HepG2 (cell line): ENCODE results near the gene EFNA4. TPM values are rescaled to one million over a fixed set of nuclear protein-coding genes. Genes with fewer than 3 reads are reported as not detected.

Experiments used
- ATAC-seq: fragments of 200-7000 bp; cut with Tn5 transposase; 3 replicates; pipeline ENCODE4 v1.9.1; 2020; ENCODE audit warnings: mild to moderate bottlenecking, moderate library complexity
- BruUV-seq: library from RNA; stranded (reverse); fragments of 400-500 nt; replicated peaks from 2 replicates; lab custom pipeline; 2021; lab: Mats Ljungman, UMichigan
- CTCF ChIA-PET: fragments of 300-600 bp; formaldehyde crosslinking; extraction: SDS; loops from one replicate; lab custom pipeline; 2021; ENCODE audit warnings: low total read pairs, inconsistent platforms, low intra/inter-chr PET ratio; lab: Yijun Ruan, JAX
- POLR2A ChIA-PET: fragments of 350-600 bp; sonication (Branson Sonifier 250); formaldehyde crosslinking; loops from one replicate; lab custom pipeline; 2020; ENCODE audit warnings: antibody characterized with exemption, inconsistent platforms; lab: Yijun Ruan, JAX
- DNase-seq: peaks from one replicate; pipeline ENCODE4 v3.0.0-alpha.2; 2015; ENCODE audit warnings: low spot score
- FAIRE-seq: peaks from 3 replicates; lab custom pipeline; 2011; peaks lifted over from hg19 to GRCh38; lab: Jason Lieb, UNC
- H2AFZ ChIP-seq: one replicate; pipeline ENCODE4 v1.6.1; 2011; ENCODE audit warnings: low read length, inconsistent platforms
- H3K27ac ChIP-seq: fragments of 300-600 bp; 3 replicates; pipeline ENCODE4 v1.8.0; 2011; ENCODE audit warnings: mixed run types, mild to moderate bottlenecking, mixed read lengths, low read length, inconsistent platforms; ENCODE audit not compliant: insufficient read depth; ENCODE audit errors: extremely low read length
- H3K27me3 ChIP-seq, 2 experiments: fragments of 200-600 bp in 1 of 2; 2 replicates in 1 of 2; 3 replicates in 1 of 2; pipeline versions ENCODE4 v1.6.0 to v1.8.0; 2011; ENCODE audit warnings: low read length in 2 of 2, mild to moderate bottlenecking in 2 of 2, moderate library complexity in 2 of 2, inconsistent platforms in 1 of 2; ENCODE audit not compliant: insufficient read depth in 2 of 2, control insufficient read depth in 1 of 2
- H3K36me3 ChIP-seq, 2 experiments: fragments of 200-600 bp in 1 of 2; replicated peaks in 1 of 2; 2 replicates in 1 of 2; 3 replicates in 1 of 2; pipeline versions ENCODE4 v1.5.1 to v1.8.0; 2011; ENCODE audit warnings: low read length in 2 of 2, inconsistent platforms in 1 of 2; ENCODE audit not compliant: insufficient read depth in 2 of 2, control insufficient read depth in 1 of 2
- H3K4me1 ChIP-seq: 2 replicates; pipeline ENCODE4 v1.5.1; 2012; ENCODE audit warnings: low read length, inconsistent platforms; ENCODE audit not compliant: insufficient read depth
- H3K4me2 ChIP-seq: 2 replicates; pipeline ENCODE4 v1.6.0; 2011; ENCODE audit warnings: low read depth, low read length, inconsistent platforms
- H3K4me3 ChIP-seq, 3 experiments: fragments of 200-600 bp in 1 of 3; sonication (generic), shearing (Covaris generic) in 1 of 3; replicated peaks in 1 of 3; 2 replicates each; pipeline ENCODE4 v1.5.1; 2011 to 2016; ENCODE audit warnings: low read length in 3 of 3, inconsistent platforms in 2 of 3, low read depth in 2 of 3, mild to moderate bottlenecking in 2 of 3, control low read depth in 1 of 3, mixed read lengths in 1 of 3; ENCODE audit not compliant: insufficient read depth in 1 of 3
- H3K79me2 ChIP-seq: one replicate; pipeline ENCODE4 v1.6.1; 2011; ENCODE audit warnings: low read length, inconsistent platforms; ENCODE audit not compliant: insufficient read depth
- H3K9ac ChIP-seq: 2 replicates; pipeline ENCODE4 v1.6.0; 2011; ENCODE audit warnings: mild to moderate bottlenecking, low read depth, low read length, inconsistent platforms; ENCODE audit not compliant: insufficient read depth
- H3K9me3 ChIP-seq: 2 replicates; pipeline ENCODE4 v1.5.1; 2012; ENCODE audit warnings: mild to moderate bottlenecking, low read length
- H4K20me1 ChIP-seq: 2 replicates; pipeline ENCODE4 v1.6.0; 2011; ENCODE audit warnings: inconsistent platforms, mild to moderate bottlenecking, low read length, moderate library complexity; ENCODE audit not compliant: insufficient read depth
- ATAD3A ChIP-seq: sonication (generic); formaldehyde crosslinking; IDR thresholded peaks from 2 replicates; pipeline ENCODE4 v1.4.0; 2020; ENCODE audit warnings: missing genetic modification reagents
- CERS6 ChIP-seq: sonication (generic); formaldehyde crosslinking; IDR thresholded peaks from 2 replicates; pipeline ENCODE4 v1.5.0; 2020; ENCODE audit warnings: missing genetic modification reagents
- FOXK2 ChIP-seq: fragments of 450-650 bp; IDR thresholded peaks from 2 replicates; pipeline ENCODE4 v1.6.1; 2016
- HOXA7 ChIP-seq: sonication (generic); formaldehyde crosslinking; IDR thresholded peaks from 2 replicates; pipeline ENCODE4 v1.8.1; 2022; ENCODE audit warnings: mild to moderate bottlenecking, missing genetic modification reagents, moderate library complexity
- PRMT3 ChIP-seq: sonication (generic); formaldehyde crosslinking; IDR thresholded peaks from 2 replicates; pipeline ENCODE4 v1.8.1; 2022; ENCODE audit warnings: low read depth, mild to moderate bottlenecking, moderate library complexity, missing genetic modification reagents, borderline replicate concordance
- SP4 ChIP-seq: sonication (generic); formaldehyde crosslinking; IDR thresholded peaks from 2 replicates; pipeline ENCODE4 v1.8.1; 2023; ENCODE audit warnings: mild to moderate bottlenecking, missing genetic modification reagents
- TARDBP ChIP-seq: sonication (generic); formaldehyde crosslinking; IDR thresholded peaks from 2 replicates; pipeline ENCODE4 v1.8.0; 2022; ENCODE audit warnings: mild to moderate bottlenecking, missing genetic modification reagents
- TOPORS ChIP-seq: sonication (generic); formaldehyde crosslinking; IDR thresholded peaks from 2 replicates; pipeline ENCODE4 v1.8.0; 2023; ENCODE audit warnings: mild to moderate bottlenecking, missing genetic modification reagents
- ZFP41 ChIP-seq: sonication (generic); formaldehyde crosslinking; IDR thresholded peaks from 2 replicates; pipeline ENCODE4 v1.4.0; 2020; ENCODE audit warnings: mild to moderate bottlenecking, missing genetic modification reagents, borderline replicate concordance
- ZNF326 ChIP-seq: sonication (generic); formaldehyde crosslinking; IDR thresholded peaks from 2 replicates; pipeline ENCODE4 v1.4.0; 2020; ENCODE audit warnings: missing genetic modification reagents, borderline replicate concordance
- ZNF570 ChIP-seq: sonication (generic); formaldehyde crosslinking; IDR thresholded peaks from 2 replicates; pipeline ENCODE4 v1.4.0; 2020; ENCODE audit warnings: mild to moderate bottlenecking, missing genetic modification reagents, borderline replicate concordance
- ZNF577 ChIP-seq: sonication (generic); formaldehyde crosslinking; IDR thresholded peaks from 2 replicates; pipeline ENCODE4 v1.4.0; 2020; ENCODE audit warnings: mild to moderate bottlenecking, low read depth, missing genetic modification reagents, borderline replicate concordance
- ZNF639 ChIP-seq: conservative IDR thresholded peaks from 2 replicates; pipeline ENCODE4 v1.6.1; 2018; ENCODE audit warnings: missing genetic modification reagents
- ZNF772 ChIP-seq: sonication (generic); formaldehyde crosslinking; IDR thresholded peaks from 2 replicates; pipeline ENCODE4 v1.5.0; 2020; ENCODE audit warnings: mild to moderate bottlenecking, missing genetic modification reagents
- WGBS: methylation state at CpG from one replicate; pipeline ENCODE4 v1.1.6; 2017; ENCODE audit warnings: low lambda C conversion rate; 5-methylcytosine and 5-hydroxymethylcytosine counted together
- in situ Hi-C: cut with HindIII; loops from 2 replicates; pipeline ENCODE4 v1.10.0; 2017; ENCODE audit warnings: low pct_unique_long_range_greater_than_20kb; ENCODE audit not compliant: extremely low pct_ligation_motif_present
- intact Hi-C: fragments of 100-400 bp; cut with micrococcal nuclease; formaldehyde crosslinking; loops from one replicate; pipeline ENCODE4 v1.10.0; 2022; ENCODE audit not compliant: unreplicated experiment
- polyA plus RNA-seq, 8 experiments: library from polyadenylated mRNA; depleted of rRNA in 3 of 8; stranded (reverse) in 7 of 8; unstranded in 1 of 8; fragments of >200 nt; fragmentation: Illumina TruSeq in 4 of 8; extraction: Trizol in 4 of 8; gene quantifications; 2 replicates each; pipeline versions ENCODE4 v1.2.1 to v1.2.3, GENCODE V29; 2011 to 2016; ENCODE audit warnings: low read depth in 4 of 8, missing spikeins in 1 of 8, mixed read lengths in 1 of 8; ENCODE audit not compliant: insufficient read depth in 1 of 8
- total RNA-seq, 5 experiments: library from RNA; depleted of rRNA; stranded (reverse); fragments of >200 nt; fragmentation: Illumina TruSeq; extraction: Trizol; gene quantifications; 2 replicates each; pipeline ENCODE4 v1.2.3, GENCODE V29; 2016; ENCODE audit warnings: low read depth in 1 of 5
- TF ChIP-seq, protein P1 (sequence below): sonication (generic); formaldehyde crosslinking; IDR thresholded peaks from 2 replicates; pipeline ENCODE4 v1.8.0; 2022; ENCODE audit warnings: mild to moderate bottlenecking, missing genetic modification reagents, moderate library complexity
- TF ChIP-seq, protein P2 (sequence below): sonication (generic); formaldehyde crosslinking; IDR thresholded peaks from 2 replicates; pipeline ENCODE4 v1.5.0; 2020; ENCODE audit warnings: missing genetic modification reagents, mild to moderate bottlenecking, borderline replicate concordance

Gene EFNA4
- total and polyA plus RNA-seq, 2 of the 13 experiments (the other 11 are each of a cell fraction or from before 2014, with no cell fraction given): 12.0 to 17.2 TPM

DNA sequence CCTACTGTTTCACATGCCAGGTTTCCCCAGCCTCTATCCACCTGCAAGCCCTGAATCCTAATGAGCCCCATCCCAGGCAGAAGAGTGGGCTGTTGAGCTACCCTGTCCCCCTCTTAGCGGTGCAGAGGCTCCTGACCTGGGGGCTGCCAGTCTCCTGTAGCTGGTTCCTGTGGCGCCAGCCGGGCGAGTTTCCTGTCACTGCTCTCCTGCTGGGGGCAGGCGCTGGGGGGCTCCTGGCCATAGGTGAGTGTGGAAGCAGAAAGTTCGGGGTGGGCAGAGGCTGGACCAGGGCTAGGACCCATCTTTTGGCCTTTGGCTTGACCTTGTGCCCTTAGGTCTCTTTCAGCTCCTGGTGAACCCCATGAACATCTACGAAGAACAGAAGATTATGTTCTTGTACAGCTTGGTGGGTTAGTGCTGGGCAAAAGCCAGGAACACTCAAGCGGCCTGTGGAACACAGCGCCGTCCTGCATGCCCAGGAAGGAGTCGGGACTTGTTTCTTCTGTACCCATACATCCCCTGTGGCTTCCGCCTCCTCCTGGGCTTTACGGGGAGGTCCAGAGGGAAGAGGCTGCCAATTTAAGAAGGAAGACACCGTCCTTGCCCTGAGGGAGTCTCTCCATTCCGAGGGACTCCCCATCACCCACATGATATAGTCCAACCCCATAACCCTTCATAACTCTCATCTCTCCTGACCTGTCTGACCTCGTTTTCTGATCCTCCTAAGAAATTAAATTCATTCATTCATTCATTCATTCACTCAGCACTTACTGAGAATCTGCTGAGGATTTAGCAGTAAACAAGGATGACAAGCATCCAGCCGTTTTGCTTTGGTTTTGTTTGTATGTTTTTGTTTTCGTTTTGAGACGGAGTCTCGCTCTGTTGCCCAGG lies 29.0 kb upstream of the EFNA4 start (continued):
- no peak for TF ChIP-seq ZNF639

DNA sequence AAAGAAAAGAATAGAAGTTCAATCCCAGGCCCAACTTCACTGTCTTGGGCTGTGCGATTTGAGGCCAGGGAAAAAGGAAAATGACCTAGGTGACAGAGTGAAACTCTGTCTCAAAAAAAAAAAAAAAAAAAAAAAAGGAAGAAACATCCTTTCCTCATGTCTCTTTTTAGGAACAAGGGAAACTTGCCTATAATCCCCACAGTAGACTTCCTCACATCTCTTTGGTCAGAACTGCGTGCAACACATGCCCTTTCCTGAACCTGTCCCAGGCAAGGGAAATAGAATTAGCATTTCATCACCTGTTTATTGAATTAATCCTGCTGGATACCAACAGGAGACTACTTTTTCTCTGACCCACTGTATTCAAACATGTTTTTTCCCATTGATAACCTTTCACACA lies 27.6 kb upstream of the EFNA4 start:
- Histone ChIP-seq H4K20me1 (no peaks in the 10 kb centered on the region), H3K9ac (no peak overlapping the region), H3K4me1 (peaks cover 24% of the 10 kb centered on the region), H3K27ac (no peak overlapping the region), H3K4me3 (no peak overlapping the region), H3K36me3 (no peaks in the 10 kb centered on the region), H3K4me2 (no peak overlapping the region), H2AFZ (no peak overlapping the region), H3K9me3 (no peaks in the 10 kb centered on the region), H3K79me2 (no peaks in the 10 kb centered on the region), H3K27me3 (peaks cover 9 to 53% of the 10 kb centered on the region in 2 experiments)
- in situ Hi-C loops (no loop called here), intact Hi-C loops (no loop called here)
- BruUV-seq: no TSS peak
- ATAC-seq (no peak), FAIRE-seq (no peak), DNase-seq (no peak)
- ChIA-PET POLR2A (no interaction called here), CTCF (no interaction called here)
- WGBS: 52% methylated on average over 2 of the region's 2 CpGs
- TF ChIP-seq HOXA7 (CRISPR knock-in tag): no peak
- TF ChIP-seq ZNF577: no peak
- no peak for TF ChIP-seq TARDBP (CRISPR knock-in tag)
- no peak for TF ChIP-seq CERS6
- no peak for TF ChIP-seq PRMT3
- TF ChIP-seq, protein P1, sequence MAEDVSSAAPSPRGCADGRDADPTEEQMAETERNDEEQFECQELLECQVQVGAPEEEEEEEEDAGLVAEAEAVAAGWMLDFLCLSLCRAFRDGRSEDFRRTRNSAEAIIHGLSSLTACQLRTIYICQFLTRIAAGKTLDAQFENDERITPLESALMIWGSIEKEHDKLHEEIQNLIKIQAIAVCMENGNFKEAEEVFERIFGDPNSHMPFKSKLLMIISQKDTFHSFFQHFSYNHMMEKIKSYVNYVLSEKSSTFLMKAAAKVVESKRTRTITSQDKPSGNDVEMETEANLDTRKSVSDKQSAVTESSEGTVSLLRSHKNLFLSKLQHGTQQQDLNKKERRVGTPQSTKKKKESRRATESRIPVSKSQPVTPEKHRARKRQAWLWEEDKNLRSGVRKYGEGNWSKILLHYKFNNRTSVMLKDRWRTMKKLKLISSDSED (CRISPR knock-in tag): no peak
- no peak for TF ChIP-seq ZNF326 (CRISPR knock-in tag)
- no peak for TF ChIP-seq ZFP41
- TF ChIP-seq FOXK2: no peak
- TF ChIP-seq, protein P2, sequence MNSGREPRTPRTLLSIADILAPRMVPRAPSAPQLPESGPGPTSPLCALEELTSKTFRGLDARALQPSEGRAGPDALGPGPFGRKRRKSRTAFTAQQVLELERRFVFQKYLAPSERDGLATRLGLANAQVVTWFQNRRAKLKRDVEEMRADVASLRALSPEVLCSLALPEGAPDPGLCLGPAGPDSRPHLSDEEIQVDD (CRISPR knock-in tag): no peak
- TF ChIP-seq TOPORS: no peak
- TF ChIP-seq ATAD3A (CRISPR knock-in tag): no peak
- no peak for TF ChIP-seq ZNF570 (CRISPR knock-in tag)
- TF ChIP-seq ZNF772 (CRISPR knock-in tag): no peak
- TF ChIP-seq SP4 (CRISPR knock-in tag): no peak
- no peak for TF ChIP-seq ZNF639
